HepG2 (cell line): ENCODE results near the gene HSF4. TPM values are rescaled to one million over a fixed set of nuclear protein-coding genes. Genes with fewer than 3 reads are reported as not detected.
A peak's percentile ranks its signal among the peaks of the same experiment; 100 is the strongest.

ENCODE experiments used
- CCDC6 ChIP-seq: sonication (generic); formaldehyde crosslinking; IDR thresholded peaks from 2 replicates; pipeline ENCODE4 v1.8.1; 2022; ENCODE audit warnings: mild to moderate bottlenecking, missing genetic modification reagents, moderate library complexity
- GPN1 ChIP-seq: sonication (generic); formaldehyde crosslinking; IDR thresholded peaks from 2 replicates; pipeline ENCODE4 v1.5.1; 2020; ENCODE audit warnings: missing genetic modification reagents, borderline replicate concordance
- HNRNPL ChIP-seq: fragments of 200-400 bp; formaldehyde crosslinking; IDR thresholded peaks from 2 replicates; pipeline ENCODE4 v1.6.1; 2017; ENCODE audit warnings: mild to moderate bottlenecking, low read depth, low read length
- PRDM10 ChIP-seq: sonication (generic); formaldehyde crosslinking; IDR thresholded peaks from 2 replicates; pipeline ENCODE4 v1.4.0; 2020; ENCODE audit warnings: low read depth, missing genetic modification reagents
- RAD21 ChIP-seq: fragments of 450-650 bp; formaldehyde crosslinking; IDR thresholded peaks from 2 replicates; pipeline ENCODE4 v1.5.0; 2020; ENCODE audit warnings: mild to moderate bottlenecking
- SNAPC5 ChIP-seq: sonication (generic); formaldehyde crosslinking; IDR thresholded peaks from 2 replicates; pipeline ENCODE4 v1.8.1; 2023; ENCODE audit warnings: mild to moderate bottlenecking, missing genetic modification reagents, borderline replicate concordance
- SPEN ChIP-seq: sonication (generic); formaldehyde crosslinking; IDR thresholded peaks from 2 replicates; pipeline ENCODE4 v1.5.1; 2020; ENCODE audit warnings: low read depth, mild to moderate bottlenecking, missing genetic modification reagents
- TMF1 ChIP-seq: sonication (generic); formaldehyde crosslinking; IDR thresholded peaks from 2 replicates; pipeline ENCODE4 v1.8.1; 2022; ENCODE audit warnings: low read depth, missing genetic modification reagents
- ZBTB26 ChIP-seq: IDR thresholded peaks from 2 replicates; pipeline ENCODE4 v1.6.1; 2016; ENCODE audit warnings: missing compliant biosample characterization, missing genetic modification reagents, borderline replicate concordance
- ZNF280D ChIP-seq: sonication (generic); formaldehyde crosslinking; IDR thresholded peaks from 2 replicates; pipeline ENCODE4 v1.5.1; 2020; ENCODE audit warnings: mild to moderate bottlenecking, missing genetic modification reagents
- ZNF382 ChIP-seq: sonication (generic); formaldehyde crosslinking; IDR thresholded peaks from 2 replicates; pipeline ENCODE4 v1.5.0; 2020; ENCODE audit warnings: missing genetic modification reagents, mild to moderate bottlenecking, borderline replicate concordance
- ZNF605 ChIP-seq: sonication (generic); formaldehyde crosslinking; IDR thresholded peaks from 2 replicates; pipeline ENCODE4 v1.8.0; 2022; ENCODE audit warnings: mild to moderate bottlenecking, missing genetic modification reagents
- ZNF607 ChIP-seq: sonication (generic); formaldehyde crosslinking; IDR thresholded peaks from 2 replicates; pipeline ENCODE4 v1.5.1; 2020; ENCODE audit warnings: missing genetic modification reagents, mild to moderate bottlenecking, borderline replicate concordance
- polyA plus RNA-seq, 8 experiments: library from polyadenylated mRNA; depleted of rRNA in 3 of 8; stranded (reverse) in 7 of 8; unstranded in 1 of 8; fragments of >200 nt; fragmentation: Illumina TruSeq in 4 of 8; extraction: Trizol in 4 of 8; gene quantifications; 2 replicates each; pipeline versions ENCODE4 v1.2.1 to v1.2.3, GENCODE V29; 2011 to 2016; ENCODE audit warnings: low read depth in 4 of 8, missing spikeins in 1 of 8, mixed read lengths in 1 of 8; ENCODE audit not compliant: insufficient read depth in 1 of 8
- total RNA-seq, 5 experiments: library from RNA; depleted of rRNA; stranded (reverse); fragments of >200 nt; fragmentation: Illumina TruSeq; extraction: Trizol; gene quantifications; 2 replicates each; pipeline ENCODE4 v1.2.3, GENCODE V29; 2016; ENCODE audit warnings: low read depth in 1 of 5
- TF ChIP-seq, protein P1 (sequence below): sonication (generic); formaldehyde crosslinking; IDR thresholded peaks from 2 replicates; pipeline ENCODE4 v1.4.0; 2020; ENCODE audit warnings: missing genetic modification reagents
- TF ChIP-seq, protein P2 (sequence below): IDR thresholded peaks from 2 replicates; pipeline ENCODE4 v1.6.1; 2016; ENCODE audit warnings: mild to moderate bottlenecking, missing biosample characterization, missing genetic modification reagents

HSF4 gene
- total and polyA plus RNA-seq, 2 of the 13 experiments (the other 11 are each of a cell fraction or from before 2014, with no cell fraction given): 3.5 to 16.9 TPM

DNA sequence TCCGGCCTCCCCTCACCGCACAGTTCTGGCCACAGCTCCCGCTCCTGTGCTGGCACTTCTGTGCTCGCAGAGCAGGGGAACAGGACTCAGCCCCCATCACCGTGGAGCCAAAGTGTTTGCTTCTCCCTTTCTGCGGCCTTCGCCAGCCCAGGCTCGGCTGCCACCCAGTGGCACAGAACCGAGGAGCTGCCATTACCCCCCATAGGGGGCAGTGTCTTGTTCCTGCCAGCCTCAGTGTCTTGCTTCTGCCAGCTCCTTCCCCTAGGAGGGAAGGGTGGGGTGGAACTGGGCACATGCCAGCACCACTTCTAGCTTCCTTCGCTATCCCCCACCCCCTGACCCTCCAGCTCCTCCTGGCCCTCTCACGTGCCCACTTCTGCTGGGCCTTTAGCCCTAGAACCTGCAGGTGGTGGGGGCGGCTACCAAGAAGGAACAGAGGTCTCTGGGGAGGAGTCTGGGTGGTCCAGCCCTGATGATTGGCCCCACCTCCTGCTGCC is 33.7 kb downstream of the HSF4 start (continued):
- TF ChIP-seq PRDM10 (CRISPR knock-in tag) (no peak), HNRNPL (peak; percentile 94), ZBTB26 (no peak), SPEN (CRISPR knock-in tag) (no peak), ZNF605 (CRISPR knock-in tag) (no peak), TMF1 (CRISPR knock-in tag) (no peak), RAD21 (CRISPR knock-in tag) (peak; percentile 47; the same call in 1 of the 2 replicates), GPN1 (CRISPR knock-in tag) (no peak), CCDC6 (CRISPR knock-in tag) (no peak), SNAPC5 (CRISPR knock-in tag) (no peak), ZNF607 (CRISPR knock-in tag) (no peak), ZNF280D (CRISPR knock-in tag) (no peak), ZNF382 (no peak)
- TF ChIP-seq, protein P1, sequence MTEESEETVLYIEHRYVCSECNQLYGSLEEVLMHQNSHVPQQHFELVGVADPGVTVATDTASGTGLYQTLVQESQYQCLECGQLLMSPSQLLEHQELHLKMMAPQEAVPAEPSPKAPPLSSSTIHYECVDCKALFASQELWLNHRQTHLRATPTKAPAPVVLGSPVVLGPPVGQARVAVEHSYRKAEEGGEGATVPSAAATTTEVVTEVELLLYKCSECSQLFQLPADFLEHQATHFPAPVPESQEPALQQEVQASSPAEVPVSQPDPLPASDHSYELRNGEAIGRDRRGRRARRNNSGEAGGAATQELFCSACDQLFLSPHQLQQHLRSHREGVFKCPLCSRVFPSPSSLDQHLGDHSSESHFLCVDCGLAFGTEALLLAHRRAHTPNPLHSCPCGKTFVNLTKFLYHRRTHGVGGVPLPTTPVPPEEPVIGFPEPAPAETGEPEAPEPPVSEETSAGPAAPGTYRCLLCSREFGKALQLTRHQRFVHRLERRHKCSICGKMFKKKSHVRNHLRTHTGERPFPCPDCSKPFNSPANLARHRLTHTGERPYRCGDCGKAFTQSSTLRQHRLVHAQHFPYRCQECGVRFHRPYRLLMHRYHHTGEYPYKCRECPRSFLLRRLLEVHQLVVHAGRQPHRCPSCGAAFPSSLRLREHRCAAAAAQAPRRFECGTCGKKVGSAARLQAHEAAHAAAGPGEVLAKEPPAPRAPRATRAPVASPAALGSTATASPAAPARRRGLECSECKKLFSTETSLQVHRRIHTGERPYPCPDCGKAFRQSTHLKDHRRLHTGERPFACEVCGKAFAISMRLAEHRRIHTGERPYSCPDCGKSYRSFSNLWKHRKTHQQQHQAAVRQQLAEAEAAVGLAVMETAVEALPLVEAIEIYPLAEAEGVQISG (CRISPR knock-in tag): no peak
- TF ChIP-seq, protein P2, sequence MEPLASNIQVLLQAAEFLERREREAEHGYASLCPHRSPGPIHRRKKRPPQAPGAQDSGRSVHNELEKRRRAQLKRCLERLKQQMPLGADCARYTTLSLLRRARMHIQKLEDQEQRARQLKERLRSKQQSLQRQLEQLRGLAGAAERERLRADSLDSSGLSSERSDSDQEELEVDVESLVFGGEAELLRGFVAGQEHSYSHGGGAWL: no peak
